ENCODE measurements around the gene OLFM3. TPM values are rescaled to one million over a fixed set of nuclear protein-coding genes. Genes with fewer than 3 reads are reported as not detected.

Gene OLFM3
- under 1 TPM; 0.15 to 0.26 TPM for total RNA-seq
- polyA plus RNA-seq (2013, experiment 1 of 2), result 2.1 TPM
- 1.9 TPM for polyA plus RNA-seq (2013, experiment 2 of 2)
- long read RNA-seq, experiment 1, partial matches to known transcripts, result 0 of 1 reads
- long read RNA-seq, experiment 1, other reads (novel, unspliced or antisense), result 0 of 1 reads
- long read RNA-seq, experiment 2, result 0 reads
- long read RNA-seq, experiment 3, partial matches to known transcripts, result 0 of 1 reads
- long read RNA-seq, experiment 3, other reads (novel, unspliced or antisense), result 0 of 1 reads
- long read RNA-seq, experiment 4, partial matches to known transcripts, result 0 of 2 reads
- long read RNA-seq, experiment 4, other reads (novel, unspliced or antisense), result 1 of 2 reads

- Mint-ChIP-seq H3K4me1 (peaks cover 11% of the 10 kb centered on the region), H3K4me3 (peak within 1 kb of the TSS; percentile 53), H3K9me3 (no peaks in the 10 kb centered on the region), H3K36me3 (ENCODE audit: low read depth) (no peaks in the 10 kb centered on the region), H3K27ac (no peak within 1 kb of the TSS), H3K27me3 (ENCODE audit: insufficient read depth) (peaks cover 17% of the 10 kb centered on the region)
- no peak for TF ChIP-seq CTCF (conservative IDR thresholded peaks at IDR 0.05)
- H3K27me3 ChIP-seq (ENCODE audit: control insufficient read depth, insufficient read depth, low read length, poor library complexity, severe bottlenecking), result peaks cover 36% of the 10 kb centered on the region
- H3K27ac ChIP-seq (ENCODE audit: low read depth, low read length), result no peak within 1 kb of the TSS
- no peaks in the 10 kb centered on the region for H3K36me3 ChIP-seq (ENCODE audit: control insufficient read depth, insufficient read depth, low read length)
- peak; percentile 95 for DNase-seq
- 6 to 22% methylated on average over 5 to 24 of the region's 24 CpGs for WGBS, 2 experiments (ENCODE audit: insufficient coverage in 1 of 2, insufficient read length in 1 of 2)
- peak within 1 kb of the TSS; percentile 85 for H3K4me3 ChIP-seq (ENCODE audit: low read length)
- H3K4me1 ChIP-seq (ENCODE audit: control insufficient read depth, insufficient read depth, low read length), result peaks cover 5% of the 10 kb centered on the region
- no peaks in the 10 kb centered on the region for H3K9me3 ChIP-seq (ENCODE audit: control insufficient read depth, low read length)
- H3K9ac ChIP-seq (ENCODE audit: extremely low read depth, low read length, poor library complexity, severe bottlenecking), result no peak within 1 kb of the TSS
Measured at GRCh38 chr1:101996825-101997465, at the start of gene OLFM3. Gene OLFM3 (minus strand): TSS chr1:101996926.

GRCh38 chr1:102045752-102046151 lies 49.0 kb upstream of the OLFM3 start:
- 89 to 100% methylated on average over 2 of the region's 2 CpGs for WGBS, 2 experiments (ENCODE audit: insufficient coverage in 1 of 2, insufficient read length in 1 of 2)
- H3K27me3 ChIP-seq (ENCODE audit: control insufficient read depth, insufficient read depth, low read length, poor library complexity, severe bottlenecking), result no peaks in the 10 kb centered on the region
- no peaks in the 10 kb centered on the region for H3K36me3 ChIP-seq (ENCODE audit: control insufficient read depth, insufficient read depth, low read length)
- Mint-ChIP-seq H3K27ac (no peak overlapping the region), H3K9me3 (no peaks in the 10 kb centered on the region), H3K36me3 (ENCODE audit: low read depth) (no peaks in the 10 kb centered on the region), H3K4me3 (no peak overlapping the region), H3K4me1 (no peaks in the 10 kb centered on the region), H3K27me3 (ENCODE audit: insufficient read depth) (no peaks in the 10 kb centered on the region)
- no peak for TF ChIP-seq CTCF (conservative IDR thresholded peaks at IDR 0.05)
- no peak for DNase-seq
- H3K9me3 ChIP-seq (ENCODE audit: control insufficient read depth, low read length), result no peaks in the 10 kb centered on the region
- H3K9ac ChIP-seq (ENCODE audit: extremely low read depth, low read length, poor library complexity, severe bottlenecking), result no peak overlapping the region
- H3K4me1 ChIP-seq (ENCODE audit: control insufficient read depth, insufficient read depth, low read length), result no peaks in the 10 kb centered on the region
- no peak overlapping the region for H3K4me3 ChIP-seq (ENCODE audit: low read length)
- no peak overlapping the region for H3K27ac ChIP-seq (ENCODE audit: low read depth, low read length)

- 93 to 96% methylated on average over 5 to 7 of the region's 7 CpGs for WGBS, 2 experiments (ENCODE audit: insufficient coverage in 1 of 2, insufficient read length in 1 of 2)
- Mint-ChIP-seq H3K9me3 (no peaks in the 10 kb centered on the region), H3K36me3 (ENCODE audit: low read depth) (no peaks in the 10 kb centered on the region), H3K27me3 (ENCODE audit: insufficient read depth) (peaks cover 2% of the 10 kb centered on the region), H3K4me3 (no peak overlapping the region), H3K4me1 (no peaks in the 10 kb centered on the region), H3K27ac (no peak overlapping the region)
- no peaks in the 10 kb centered on the region for H3K36me3 ChIP-seq (ENCODE audit: control insufficient read depth, insufficient read depth, low read length)
- no peak overlapping the region for H3K9ac ChIP-seq (ENCODE audit: extremely low read depth, low read length, poor library complexity, severe bottlenecking)
- no peaks in the 10 kb centered on the region for H3K27me3 ChIP-seq (ENCODE audit: control insufficient read depth, insufficient read depth, low read length, poor library complexity, severe bottlenecking)
- no peaks in the 10 kb centered on the region for H3K9me3 ChIP-seq (ENCODE audit: control insufficient read depth, low read length)
- DNase-seq, result no peak
- no peaks in the 10 kb centered on the region for H3K4me1 ChIP-seq (ENCODE audit: control insufficient read depth, insufficient read depth, low read length)
- TF ChIP-seq CTCF (conservative IDR thresholded peaks at IDR 0.05), result no peak
- H3K4me3 ChIP-seq (ENCODE audit: low read length), result no peak overlapping the region
- H3K27ac ChIP-seq (ENCODE audit: low read depth, low read length), result no peak overlapping the region
Measured at GRCh38 chr1:102032534-102032933, 35.8 kb upstream of the OLFM3 start.

All from endodermal cell (in vitro differentiated cells).